ENCODE data around the gene SPATA46. TPM values are rescaled to one million over a fixed set of nuclear protein-coding genes. Genes with fewer than 3 reads are reported as not detected.

SPATA46 gene
- total and polyA plus RNA-seq, 2 donors (not counting 1 experiment from before 2014, with no cell fraction given) = not detected

GRCh38 chr1:162398999-162399580, 22.4 kb upstream of the SPATA46 start:
- Histone ChIP-seq H3K9ac (ENCODE audit: low read length) (no peak overlapping the region), H3K9me3 (ENCODE audit: control extremely low read depth in 1 of 3, control insufficient read depth in 2 of 3, insufficient read depth in 1 of 3, low read length in 2 of 3) (no peaks in the 10 kb centered on the region), H3K27me3 (replicated peaks in 1 of 4; ENCODE audit: control extremely low read depth in 1 of 4, control insufficient read depth in 3 of 4, insufficient read depth in 4 of 4, low read length in 3 of 4) (peaks cover 0 to 8% (median 2%) of the 10 kb centered on the region in 4 experiments), H3K79me2 (ENCODE audit: control insufficient read depth, insufficient read depth, low read length) (no peaks in the 10 kb centered on the region), H4K20me1 (ENCODE audit: control insufficient read depth, insufficient read depth, low read length, poor library complexity, severe bottlenecking) (no peaks in the 10 kb centered on the region), H3K4me2 (replicated peaks; ENCODE audit: low read depth, low read length, poor library complexity, severe bottlenecking) (no peak overlapping the region), H3K4me1 (ENCODE audit: control insufficient read depth in 2 of 2, insufficient read depth in 2 of 2, low read length in 2 of 2) (no peaks in the 10 kb centered on the region), H3K27ac (ENCODE audit: low read length in 2 of 2) (no peak overlapping the region), H3K36me3 (replicated peaks in 1 of 2; ENCODE audit: control extremely low read depth in 1 of 2, control insufficient read depth in 1 of 2, extremely low read depth in 1 of 2, insufficient read depth in 2 of 2, low read length in 1 of 2) (no peaks in the 10 kb centered on the region), H2AFZ (ENCODE audit: insufficient read depth, low read depth, low read length, poor library complexity, severe bottlenecking) (no peak overlapping the region), H3K4me3 (ENCODE audit: control extremely low read depth in 1 of 5, extremely low read depth in 1 of 5, insufficient read depth in 1 of 5, low read depth in 2 of 5, low read length in 4 of 5) (no peak overlapping the region)
- no peak overlapping the region for H3K27ac Mint-ChIP-seq
- H3K4me3 Mint-ChIP-seq = no peak overlapping the region
- WGBS (ENCODE audit: insufficient coverage) = 100% methylated on average over 3 of the region's 8 CpGs
- ChIA-PET CTCF (no interaction called here), POLR2A (no interaction called here)
- H3K9me3 Mint-ChIP-seq (ENCODE audit: insufficient read depth) = no peaks in the 10 kb centered on the region
- ATAC-seq (ENCODE audit: low read depth) = no peak
- TF ChIP-seq EZH2 (IDR thresholded peaks at IDR 0.05; ENCODE audit: borderline replicate concordance, insufficient read depth, low read depth, low read length, poor library complexity, severe bottlenecking) (no peak), CTCF (IDR thresholded peaks at IDR 0.05) (no peak)
- H3K27me3 Mint-ChIP-seq = peaks cover 51% of the 10 kb centered on the region
- DNase-seq = no peak
- intact Hi-C loops (cut with micrococcal nuclease) = no loop called here
- no peaks in the 10 kb centered on the region for H3K4me1 Mint-ChIP-seq

DNA sequence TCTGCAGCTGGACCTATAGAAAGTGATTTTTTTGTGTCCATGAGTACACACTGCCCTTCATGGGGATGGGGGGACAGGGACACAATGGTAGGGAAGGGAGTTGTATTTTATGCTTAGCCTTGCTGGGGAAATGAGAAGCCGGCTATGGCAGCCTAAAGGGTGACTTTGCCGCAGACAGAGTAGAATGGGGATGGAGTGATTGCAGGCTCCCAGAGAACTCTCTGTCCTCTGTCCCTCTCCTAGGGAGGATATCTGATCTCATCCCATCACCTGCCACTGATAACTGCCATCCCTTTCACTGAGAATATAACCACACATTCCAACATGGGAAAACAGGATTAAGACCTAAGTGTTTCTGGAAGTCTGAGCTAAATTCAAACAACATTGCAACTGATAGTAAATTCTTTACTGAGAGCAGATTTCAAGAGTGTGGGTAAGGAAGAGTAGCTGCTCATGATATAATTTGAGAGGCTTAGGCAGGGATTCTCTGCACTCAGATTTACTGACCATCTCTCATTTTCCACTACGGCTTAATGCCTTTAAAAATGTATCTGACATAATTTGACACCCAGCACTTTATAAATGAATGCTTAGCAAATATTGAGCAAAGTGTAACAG, 21.4 kb upstream of the SPATA46 start:
- POLR2A ChIA-PET = no interaction called here
- Mint-ChIP-seq H3K4me3 (no peak overlapping the region), H3K27me3 (peaks cover 45% of the 10 kb centered on the region), H3K27ac (no peak overlapping the region), H3K9me3 (ENCODE audit: insufficient read depth) (no peaks in the 10 kb centered on the region), H3K4me1 (no peaks in the 10 kb centered on the region)
- intact Hi-C loops (cut with micrococcal nuclease) = no loop called here
- no peak for DNase-seq
- Histone ChIP-seq H3K27ac (ENCODE audit: low read length in 2 of 2) (no peak overlapping the region), H3K9ac (ENCODE audit: low read length) (no peak overlapping the region), H3K27me3 (replicated peaks in 1 of 4; ENCODE audit: control extremely low read depth in 1 of 4, control insufficient read depth in 3 of 4, insufficient read depth in 4 of 4, low read length in 3 of 4) (peaks cover 0 to 8% (median 2%) of the 10 kb centered on the region in 4 experiments), H3K4me2 (replicated peaks; ENCODE audit: low read depth, low read length, poor library complexity, severe bottlenecking) (no peak overlapping the region), H3K4me1 (ENCODE audit: control insufficient read depth in 2 of 2, insufficient read depth in 2 of 2, low read length in 2 of 2) (no peaks in the 10 kb centered on the region), H4K20me1 (ENCODE audit: control insufficient read depth, insufficient read depth, low read length, poor library complexity, severe bottlenecking) (no peaks in the 10 kb centered on the region), H3K36me3 (replicated peaks in 1 of 2; ENCODE audit: control extremely low read depth in 1 of 2, control insufficient read depth in 1 of 2, extremely low read depth in 1 of 2, insufficient read depth in 2 of 2, low read length in 1 of 2) (no peaks in the 10 kb centered on the region), H2AFZ (ENCODE audit: insufficient read depth, low read depth, low read length, poor library complexity, severe bottlenecking) (no peak overlapping the region), H3K79me2 (ENCODE audit: control insufficient read depth, insufficient read depth, low read length) (no peaks in the 10 kb centered on the region), H3K4me3 (ENCODE audit: control extremely low read depth in 1 of 5, extremely low read depth in 1 of 5, insufficient read depth in 1 of 5, low read depth in 2 of 5, low read length in 4 of 5) (no peak overlapping the region), H3K9me3 (ENCODE audit: control extremely low read depth in 1 of 3, control insufficient read depth in 2 of 3, insufficient read depth in 1 of 3, low read length in 2 of 3) (no peaks in the 10 kb centered on the region)
- TF ChIP-seq CTCF (IDR thresholded peaks at IDR 0.05) (no peak), EZH2 (IDR thresholded peaks at IDR 0.05; ENCODE audit: borderline replicate concordance, insufficient read depth, low read depth, low read length, poor library complexity, severe bottlenecking) (no peak)
- WGBS (ENCODE audit: insufficient coverage) = no CpG with 5 or more reads among the region's 3 CpGs
- CTCF ChIA-PET = no interaction called here
- ATAC-seq (ENCODE audit: low read depth) = no peak

All from B cell (primary cell).